ENCODE measurements around the gene CIAO2B.
"Not testable (repeated sequence)": the region's sequence is repeated elsewhere in the genome, so short reads cannot be mapped to it uniquely, and the experiment has no call there.

CIAO2B gene

GRCh38 chr16:66934138-66934838 is at the start of gene CIAO2B:
Gene CIAO2B, minus strand, starts transcription at chr16:66934402. Its CDS starts 38 bp downstream, at chr16:66934364.
- Histone ChIP-seq H3K36me3 (ENCODE audit: insufficient read depth, low read length) (peaks cover 14% of the 10 kb centered on the region), H3K27me3 (ENCODE audit: control insufficient read depth in 1 of 2, insufficient read depth in 2 of 2, low read length in 2 of 2) (no peaks in the 10 kb centered on the region), H3K4me3 (ENCODE audit: low read depth in 1 of 2, low read length in 2 of 2) (peak within 1 kb of the TSS; percentile 53 to 99), H3K27ac (ENCODE audit: low read depth, low read length) (peak within 1 kb of the TSS; percentile 80), H3K9me3 (ENCODE audit: low read length) (no peaks in the 10 kb centered on the region), H3K4me1 (ENCODE audit: insufficient read depth, low read length) (peaks cover 34% of the 10 kb centered on the region), H3K9ac (ENCODE audit: low read length) (peak within 1 kb of the TSS; percentile 100)

GRCh38 chr16:66983033-66983432 is 48.8 kb upstream of the CIAO2B start:
- Histone ChIP-seq H3K9ac (ENCODE audit: low read length) (no peak overlapping the region), H3K36me3 (ENCODE audit: insufficient read depth, low read length) (no peaks in the 10 kb centered on the region), H3K27me3 (ENCODE audit: control insufficient read depth in 1 of 2, insufficient read depth in 2 of 2, low read length in 2 of 2) (no peaks in the 10 kb centered on the region), H3K4me1 (ENCODE audit: insufficient read depth, low read length) (no peaks in the 10 kb centered on the region), H3K4me3 (ENCODE audit: low read depth in 1 of 2, low read length in 2 of 2) (no peak overlapping the region), H3K27ac (ENCODE audit: low read depth, low read length) (no peak overlapping the region), H3K9me3 (ENCODE audit: low read length) (no peaks in the 10 kb centered on the region)

- Histone ChIP-seq H3K4me1 (ENCODE audit: insufficient read depth, low read length) (no peaks in the 10 kb centered on the region), H3K36me3 (ENCODE audit: insufficient read depth, low read length) (no peaks in the 10 kb centered on the region), H3K27ac (ENCODE audit: low read depth, low read length) (no peak overlapping the region), H3K4me3 (ENCODE audit: low read depth in 1 of 2, low read length in 2 of 2) (no peak overlapping the region), H3K9me3 (ENCODE audit: low read length) (no peaks in the 10 kb centered on the region), H3K27me3 (ENCODE audit: control insufficient read depth in 1 of 2, insufficient read depth in 2 of 2, low read length in 2 of 2) (no peaks in the 10 kb centered on the region), H3K9ac (ENCODE audit: low read length) (no peak overlapping the region)
Observed at GRCh38 chr16:66979011-66979717, 45.0 kb upstream of the CIAO2B start.

- H3K27me3 ChIP-seq (ENCODE audit: control insufficient read depth in 1 of 2, insufficient read depth in 2 of 2, low read length in 2 of 2) = no peaks in the 10 kb centered on the region
- H3K4me1 ChIP-seq (ENCODE audit: insufficient read depth, low read length) = no peaks in the 10 kb centered on the region
- H3K4me3 ChIP-seq (ENCODE audit: low read depth in 1 of 2, low read length in 2 of 2) = no peak overlapping the region
- no peak overlapping the region for H3K27ac ChIP-seq (ENCODE audit: low read depth, low read length)
- H3K9me3 ChIP-seq (ENCODE audit: low read length) = no peaks in the 10 kb centered on the region
- no peaks in the 10 kb centered on the region for H3K36me3 ChIP-seq (ENCODE audit: insufficient read depth, low read length)
- H3K9ac ChIP-seq (ENCODE audit: low read length) = no peak overlapping the region
Observed at GRCh38 chr16:66977341-66978113, 43.3 kb upstream of the CIAO2B start.

GRCh38 chr16:66976746-66977145 is 42.5 kb upstream of the CIAO2B start:
- no peaks in the 10 kb centered on the region for H3K9me3 ChIP-seq (ENCODE audit: low read length)
- no peak overlapping the region for H3K27ac ChIP-seq (ENCODE audit: low read depth, low read length)
- H3K27me3 ChIP-seq (ENCODE audit: control insufficient read depth in 1 of 2, insufficient read depth in 2 of 2, low read length in 2 of 2) = no peaks in the 10 kb centered on the region

GRCh38 chr16:66975302-66975893 is 41.2 kb upstream of the CIAO2B start:
- H3K27ac ChIP-seq (ENCODE audit: low read depth, low read length) = no peak overlapping the region
- H3K36me3 ChIP-seq (ENCODE audit: insufficient read depth, low read length) = no peaks in the 10 kb centered on the region
- H3K4me1 ChIP-seq (ENCODE audit: insufficient read depth, low read length) = no peaks in the 10 kb centered on the region
- no peaks in the 10 kb centered on the region for H3K9me3 ChIP-seq (ENCODE audit: low read length)
- no peak overlapping the region for H3K9ac ChIP-seq (ENCODE audit: low read length)
- no peak overlapping the region for H3K4me3 ChIP-seq (ENCODE audit: low read depth in 1 of 2, low read length in 2 of 2)
- H3K27me3 ChIP-seq (ENCODE audit: control insufficient read depth in 1 of 2, insufficient read depth in 2 of 2, low read length in 2 of 2) = no peaks in the 10 kb centered on the region

More at GRCh38 chr16:66976746-66977145, 42.5 kb upstream of the CIAO2B start:
- Histone ChIP-seq H3K4me3 (ENCODE audit: low read depth in 1 of 2, low read length in 2 of 2) (no peak overlapping the region), H3K4me1 (ENCODE audit: insufficient read depth, low read length) (no peaks in the 10 kb centered on the region), H3K36me3 (ENCODE audit: insufficient read depth, low read length) (no peaks in the 10 kb centered on the region), H3K9ac (ENCODE audit: low read length) (no peak overlapping the region)

- H3K36me3 ChIP-seq (ENCODE audit: insufficient read depth, low read length); H3K9ac ChIP-seq (ENCODE audit: low read length); H3K9me3 ChIP-seq (ENCODE audit: low read length); H3K4me1 ChIP-seq (ENCODE audit: insufficient read depth, low read length); H3K4me3 ChIP-seq (ENCODE audit: low read depth in 1 of 2, low read length in 2 of 2); H3K27ac ChIP-seq (ENCODE audit: low read depth, low read length); H3K27me3 ChIP-seq (ENCODE audit: control insufficient read depth in 1 of 2, insufficient read depth in 2 of 2, low read length in 2 of 2): not testable (repeated sequence)
Observed at GRCh38 chr16:66974932-66975246, 40.7 kb upstream of the CIAO2B start.

- H3K36me3 ChIP-seq (ENCODE audit: insufficient read depth, low read length); H3K4me3 ChIP-seq (ENCODE audit: low read depth in 1 of 2, low read length in 2 of 2); H3K27ac ChIP-seq (ENCODE audit: low read depth, low read length); H3K9me3 ChIP-seq (ENCODE audit: low read length); H3K4me1 ChIP-seq (ENCODE audit: insufficient read depth, low read length); H3K27me3 ChIP-seq (ENCODE audit: control insufficient read depth in 1 of 2, insufficient read depth in 2 of 2, low read length in 2 of 2); H3K9ac ChIP-seq (ENCODE audit: low read length): not testable (repeated sequence)
Observed at GRCh38 chr16:66974156-66974931, 40.1 kb upstream of the CIAO2B start.

GRCh38 chr16:66973716-66974115 is 39.5 kb upstream of the CIAO2B start:
- H3K36me3 ChIP-seq (ENCODE audit: insufficient read depth, low read length) = no peaks in the 10 kb centered on the region
- no peak overlapping the region for H3K9ac ChIP-seq (ENCODE audit: low read length)
- no peak overlapping the region for H3K27ac ChIP-seq (ENCODE audit: low read depth, low read length)
- H3K9me3 ChIP-seq (ENCODE audit: low read length) = no peaks in the 10 kb centered on the region
- H3K4me3 ChIP-seq (ENCODE audit: low read depth in 1 of 2, low read length in 2 of 2) = no peak overlapping the region
- H3K4me1 ChIP-seq (ENCODE audit: insufficient read depth, low read length) = no peaks in the 10 kb centered on the region
- no peaks in the 10 kb centered on the region for H3K27me3 ChIP-seq (ENCODE audit: control insufficient read depth in 1 of 2, insufficient read depth in 2 of 2, low read length in 2 of 2)

- no peaks in the 10 kb centered on the region for H3K9me3 ChIP-seq (ENCODE audit: low read length)
- no peak overlapping the region for H3K9ac ChIP-seq (ENCODE audit: low read length)
- no peaks in the 10 kb centered on the region for H3K36me3 ChIP-seq (ENCODE audit: insufficient read depth, low read length)
- no peak overlapping the region for H3K27ac ChIP-seq (ENCODE audit: low read depth, low read length)
- H3K4me1 ChIP-seq (ENCODE audit: insufficient read depth, low read length) = no peaks in the 10 kb centered on the region
- H3K4me3 ChIP-seq (ENCODE audit: low read depth in 1 of 2, low read length in 2 of 2) = no peak overlapping the region
- H3K27me3 ChIP-seq (ENCODE audit: control insufficient read depth in 1 of 2, insufficient read depth in 2 of 2, low read length in 2 of 2) = no peaks in the 10 kb centered on the region
Observed at GRCh38 chr16:66972983-66973382, 38.8 kb upstream of the CIAO2B start.

All from muscle layer of colon (tissue), 2 donors.